ENCODE measurements around the gene ADGRB2. TPM values are rescaled to one million over a fixed set of nuclear protein-coding genes. Genes with fewer than 3 reads are reported as not detected.

The ADGRB2 gene
- total RNA-seq, 1 donor, result 7.9 TPM

DNA sequence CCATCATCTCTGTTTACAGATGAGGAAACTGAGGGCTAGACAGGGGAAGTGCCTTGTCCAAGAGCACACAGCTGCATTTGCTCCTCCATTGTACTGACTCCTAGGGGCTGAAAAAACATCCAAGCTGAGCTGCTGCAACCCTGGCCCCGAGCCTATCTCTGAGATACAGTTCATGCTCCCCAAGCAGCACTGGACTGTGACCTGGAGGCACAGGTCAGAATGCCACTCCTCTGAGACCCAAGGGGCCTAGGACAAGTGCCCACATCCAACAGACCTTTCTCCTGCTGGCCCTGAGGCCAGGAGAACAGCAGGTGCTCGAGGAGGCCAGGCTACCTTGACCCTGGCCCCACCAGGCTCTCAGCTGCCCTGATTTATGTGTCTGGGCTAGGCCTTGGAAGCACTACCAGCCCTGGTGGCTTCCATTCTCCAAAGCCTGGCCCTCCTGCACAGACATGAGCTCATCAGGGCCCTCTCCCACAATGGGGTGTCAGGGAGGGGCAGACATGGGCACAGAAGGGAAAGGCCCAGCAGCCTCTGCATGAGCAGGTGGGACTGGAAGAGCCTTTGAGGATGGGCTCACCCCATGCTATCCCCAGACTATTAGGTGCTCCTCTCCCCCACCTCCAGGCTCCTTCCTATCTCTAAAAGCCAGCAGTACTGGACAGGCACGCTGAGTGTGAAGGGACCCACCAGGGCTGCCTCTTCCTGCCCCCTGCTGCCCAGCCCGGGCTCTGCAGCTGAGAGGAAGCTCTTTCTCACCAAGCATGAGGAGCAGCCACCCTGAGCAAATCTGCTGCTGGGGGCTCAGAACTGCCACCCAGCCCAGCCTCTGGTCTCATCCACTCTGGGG lies 18.8 kb downstream of the ADGRB2 start:
- H3K4me3 ChIP-seq (ENCODE audit: low read depth, low read length), result no peak overlapping the region
- peak; percentile 66 for DNase-seq (ENCODE audit: low read depth)
- TF ChIP-seq, protein P1, sequence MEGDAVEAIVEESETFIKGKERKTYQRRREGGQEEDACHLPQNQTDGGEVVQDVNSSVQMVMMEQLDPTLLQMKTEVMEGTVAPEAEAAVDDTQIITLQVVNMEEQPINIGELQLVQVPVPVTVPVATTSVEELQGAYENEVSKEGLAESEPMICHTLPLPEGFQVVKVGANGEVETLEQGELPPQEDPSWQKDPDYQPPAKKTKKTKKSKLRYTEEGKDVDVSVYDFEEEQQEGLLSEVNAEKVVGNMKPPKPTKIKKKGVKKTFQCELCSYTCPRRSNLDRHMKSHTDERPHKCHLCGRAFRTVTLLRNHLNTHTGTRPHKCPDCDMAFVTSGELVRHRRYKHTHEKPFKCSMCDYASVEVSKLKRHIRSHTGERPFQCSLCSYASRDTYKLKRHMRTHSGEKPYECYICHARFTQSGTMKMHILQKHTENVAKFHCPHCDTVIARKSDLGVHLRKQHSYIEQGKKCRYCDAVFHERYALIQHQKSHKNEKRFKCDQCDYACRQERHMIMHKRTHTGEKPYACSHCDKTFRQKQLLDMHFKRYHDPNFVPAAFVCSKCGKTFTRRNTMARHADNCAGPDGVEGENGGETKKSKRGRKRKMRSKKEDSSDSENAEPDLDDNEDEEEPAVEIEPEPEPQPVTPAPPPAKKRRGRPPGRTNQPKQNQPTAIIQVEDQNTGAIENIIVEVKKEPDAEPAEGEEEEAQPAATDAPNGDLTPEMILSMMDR (IDR thresholded peaks at IDR 0.05; ENCODE audit: insufficient read depth, low read length), result peak; percentile 94

DNA sequence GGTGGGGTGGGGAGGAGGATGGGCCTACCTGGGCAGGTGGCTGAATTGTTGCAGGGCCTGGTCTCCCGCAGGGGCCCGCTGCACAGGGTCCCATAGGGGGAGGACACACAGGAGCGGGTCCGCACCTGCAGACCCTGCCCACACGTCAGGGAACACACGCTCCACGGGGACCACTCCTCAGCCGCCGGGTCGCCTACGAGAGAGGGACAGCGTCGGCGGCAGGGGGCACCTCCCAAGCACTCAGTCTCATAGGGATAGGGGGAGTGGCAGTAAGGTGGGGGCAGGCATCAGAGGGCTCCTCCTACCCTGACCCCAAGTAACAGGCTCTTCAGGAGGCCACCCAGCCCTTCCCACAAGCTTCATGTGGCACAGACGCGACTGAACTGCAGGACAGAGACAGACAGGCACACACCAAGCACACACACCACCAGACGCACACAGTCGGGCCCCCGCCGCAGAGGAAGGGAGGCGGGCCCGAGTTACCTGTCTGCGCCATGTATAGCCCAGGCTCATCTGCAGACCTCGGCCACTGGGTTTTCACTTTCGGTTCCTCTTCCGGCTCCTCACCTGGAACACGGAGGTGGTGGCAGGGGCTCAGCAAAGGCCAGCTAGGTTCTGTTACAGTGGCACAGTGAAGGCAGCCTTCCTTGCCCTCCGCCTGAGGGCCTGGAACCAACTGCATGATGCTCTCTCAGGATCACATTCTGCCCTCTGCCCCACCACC lies 19.8 kb downstream of the ADGRB2 start:
- TF ChIP-seq, protein P1 (IDR thresholded peaks at IDR 0.05; ENCODE audit: insufficient read depth, low read length), result no peak
- no peak for DNase-seq (ENCODE audit: low read depth)
- H3K4me3 ChIP-seq (ENCODE audit: low read depth, low read length), result no peak overlapping the region

DNA sequence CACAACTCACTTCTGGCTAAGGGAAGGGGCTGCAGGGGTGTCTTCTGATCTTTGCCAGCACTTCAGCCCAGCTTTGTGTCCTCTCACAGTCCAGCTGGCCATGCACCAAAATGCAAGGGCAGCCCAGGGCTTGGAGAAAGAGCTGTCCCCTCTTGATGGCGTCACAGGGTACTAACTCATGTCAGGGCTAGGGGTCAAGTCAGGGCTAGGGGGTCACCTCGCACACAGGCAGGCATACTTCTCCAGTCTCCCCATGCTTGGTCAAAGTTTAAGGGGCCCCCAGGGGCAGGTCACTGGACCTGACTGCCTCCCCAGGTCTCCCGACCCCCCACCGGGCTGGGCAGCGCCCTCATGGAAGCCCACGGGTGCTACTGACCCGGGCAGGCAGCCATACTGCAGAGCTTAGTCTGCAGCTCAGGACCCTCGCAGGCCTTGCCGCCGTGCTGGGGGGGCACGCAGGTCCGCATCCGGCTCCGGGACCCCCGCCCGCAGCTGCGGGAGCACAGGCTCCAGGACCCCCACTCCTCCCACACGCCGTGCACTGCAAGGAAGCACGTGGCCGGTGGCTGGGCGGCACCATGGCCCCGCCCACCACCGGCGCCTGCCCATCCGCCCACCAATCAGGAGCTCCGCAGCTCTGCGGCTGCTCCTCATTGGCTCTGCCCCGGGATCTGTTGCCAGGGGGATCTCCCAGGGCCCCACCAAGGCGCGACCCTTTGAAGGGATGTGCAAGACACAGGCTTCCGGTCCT lies 21.5 kb downstream of the ADGRB2 start:
- TF ChIP-seq, protein P1 (IDR thresholded peaks at IDR 0.05; ENCODE audit: insufficient read depth, low read length), result no peak
- DNase-seq (ENCODE audit: low read depth), result no peak
- no peak overlapping the region for H3K4me3 ChIP-seq (ENCODE audit: low read depth, low read length)

DNA sequence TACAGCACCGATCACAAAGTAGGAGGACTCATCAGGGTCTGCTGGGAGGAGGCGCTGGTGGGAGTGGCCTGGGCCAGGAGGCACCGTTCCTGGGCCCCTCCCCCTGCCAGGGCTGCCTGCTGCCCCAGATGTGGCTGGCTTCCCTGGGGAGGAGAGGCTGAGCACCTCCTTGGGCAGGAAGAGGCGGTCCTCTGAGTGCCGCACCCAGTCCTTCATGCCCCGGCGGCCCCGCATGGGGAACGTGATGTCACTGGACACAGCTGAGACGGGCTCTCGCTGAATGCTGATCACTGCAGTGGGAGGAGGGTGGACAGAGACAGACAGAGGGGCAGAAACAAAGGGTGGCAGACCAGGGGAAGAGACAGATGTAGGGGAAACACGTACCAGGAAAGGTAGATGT lies 24.8 kb downstream of the ADGRB2 start:
- DNase-seq (ENCODE audit: low read depth), result no peak
- H3K4me3 ChIP-seq (ENCODE audit: low read depth, low read length), result no peak overlapping the region
- TF ChIP-seq, protein P1 (IDR thresholded peaks at IDR 0.05; ENCODE audit: insufficient read depth, low read length), result no peak

DNA sequence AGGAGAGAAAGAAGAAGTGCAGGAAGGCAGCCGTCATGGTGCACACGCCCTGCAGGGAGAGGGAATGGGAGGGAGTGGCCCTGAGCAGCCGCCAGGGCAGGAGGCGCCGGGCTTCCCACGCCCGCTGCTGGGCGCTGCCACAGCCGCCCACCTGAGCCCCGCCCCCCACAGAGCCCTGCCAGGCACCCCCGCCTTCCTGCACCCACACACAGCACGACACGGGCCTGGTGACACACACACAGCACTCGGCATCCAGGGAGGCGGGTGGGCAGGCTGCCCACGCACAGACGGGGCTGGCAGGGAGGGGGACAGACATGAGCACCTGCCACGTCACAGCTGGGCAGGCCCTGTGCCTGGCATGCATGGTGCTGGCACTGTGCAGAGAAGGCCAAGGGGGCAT lies 27.5 kb downstream of the ADGRB2 start:
- TF ChIP-seq, protein P1 (IDR thresholded peaks at IDR 0.05; ENCODE audit: insufficient read depth, low read length), result no peak
- H3K4me3 ChIP-seq (ENCODE audit: low read depth, low read length), result no peak overlapping the region
- DNase-seq (ENCODE audit: low read depth), result no peak

DNA sequence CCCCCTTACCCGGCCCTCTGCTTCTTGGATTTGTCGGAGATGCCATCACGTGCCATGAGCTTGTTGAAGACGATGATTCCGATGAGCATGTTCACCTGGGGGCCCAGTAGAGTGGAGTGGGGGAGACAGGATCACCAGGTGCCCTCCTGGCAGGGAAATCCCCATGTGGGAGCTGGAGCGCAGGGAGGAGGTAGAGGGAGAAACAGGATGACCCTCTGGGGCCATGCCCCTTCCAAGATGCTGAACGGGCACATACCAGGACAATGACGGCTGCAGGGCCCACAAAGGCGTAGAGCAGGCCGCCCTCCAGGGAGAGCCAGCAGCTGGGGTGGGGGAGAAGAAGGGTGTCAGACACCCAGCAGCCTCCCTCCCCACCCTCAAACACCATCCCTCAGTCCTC lies 28.6 kb downstream of the ADGRB2 start:
- TF ChIP-seq, protein P1 (IDR thresholded peaks at IDR 0.05; ENCODE audit: insufficient read depth, low read length), result no peak
- DNase-seq (ENCODE audit: low read depth), result no peak
- no peak overlapping the region for H3K4me3 ChIP-seq (ENCODE audit: low read depth, low read length)
